Choroid plexus epithelial cell (primary cell): ENCODE measurements around the gene PVR.
"Not testable (repeated sequence)": the region's sequence is repeated elsewhere in the genome, so short reads cannot be mapped to it uniquely, and the experiment has no call there.

Source experiments
- DNase-seq: peaks from one replicate; pipeline ENCODE4 v3.0.0-alpha.2; 2010; ENCODE audit warnings: low read depth
- H3K4me3 ChIP-seq: 2 replicates; pipeline ENCODE4 v1.5.1; 2011; ENCODE audit warnings: low read depth, mild to moderate bottlenecking, control low read depth, low read length, moderate library complexity
- CTCF ChIP-seq: conservative IDR thresholded peaks from 2 replicates; pipeline ENCODE4 v1.5.1; 2011; ENCODE audit warnings: low read depth, mild to moderate bottlenecking, control low read depth, inconsistent platforms, low read length, moderate library complexity

Gene PVR

GRCh38 chr19:44682807-44683206 is 39.1 kb downstream of the PVR start:
- TF ChIP-seq CTCF, result no peak
- no peak for DNase-seq
- no peak overlapping the region for H3K4me3 ChIP-seq

GRCh38 chr19:44683434-44684210 is 39.9 kb downstream of the PVR start:
- H3K4me3 ChIP-seq, result no peak overlapping the region
- no peak for DNase-seq
- TF ChIP-seq CTCF, result no peak

- not testable (repeated sequence) for H3K4me3 ChIP-seq, DNase-seq
Observed at GRCh38 chr19:44684396-44684795, 40.7 kb downstream of the PVR start.

- no peak for TF ChIP-seq CTCF
- DNase-seq, result peak; percentile 68
- no peak overlapping the region for H3K4me3 ChIP-seq
Observed at GRCh38 chr19:44684892-44685863, 41.5 kb downstream of the PVR start.

- no peak for TF ChIP-seq CTCF
- peak; percentile 48 for DNase-seq
- H3K4me3 ChIP-seq, result no peak overlapping the region
Observed at GRCh38 chr19:44685877-44686276, 42.2 kb downstream of the PVR start.

- H3K4me3 ChIP-seq, result no peak overlapping the region
- no peak for TF ChIP-seq CTCF
- DNase-seq, result no peak
Observed at GRCh38 chr19:44686896-44687295, 43.2 kb downstream of the PVR start.

- TF ChIP-seq CTCF, result no peak
- no peak for DNase-seq
- H3K4me3 ChIP-seq, result no peak overlapping the region
Observed at GRCh38 chr19:44687888-44688287, 44.2 kb downstream of the PVR start.
